HG03521 (cell line): Measurements from ENCODE around the gene MACROD2.
"Not testable (repeated sequence)": the region's sequence is repeated elsewhere in the genome, so short reads cannot be mapped to it uniquely, and the experiment has no call there.

ENCODE experiments used
- ATAC-seq: cut with Tn5 transposase; IDR thresholded peaks from one replicate; pipeline ENCODE4 v1.9.1; 2021; ENCODE audit warnings: mild to moderate bottlenecking, moderate library complexity; ENCODE audit not compliant: unreplicated experiment

Gene MACROD2

DNA sequence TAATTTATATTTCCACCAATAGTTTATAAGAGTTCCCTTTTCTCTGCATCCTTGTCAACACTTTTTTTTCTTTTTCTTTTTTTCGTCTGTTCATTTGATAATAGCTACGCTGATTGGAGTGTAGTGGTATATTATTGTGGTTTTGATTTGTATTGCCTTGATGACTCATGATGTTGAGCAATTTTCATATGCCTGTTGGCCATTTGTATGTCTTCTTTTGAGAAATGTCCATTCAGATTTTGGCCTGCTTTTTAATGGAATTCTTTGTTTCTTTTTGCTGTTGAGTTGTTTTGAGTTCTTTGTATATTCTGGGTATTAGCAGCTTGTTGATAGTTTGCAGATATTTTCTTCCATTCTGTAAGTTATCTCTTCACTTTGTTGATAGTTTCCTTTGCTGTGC is 1804.6 kb downstream of the MACROD2 start:
- no peak for ATAC-seq

DNA sequence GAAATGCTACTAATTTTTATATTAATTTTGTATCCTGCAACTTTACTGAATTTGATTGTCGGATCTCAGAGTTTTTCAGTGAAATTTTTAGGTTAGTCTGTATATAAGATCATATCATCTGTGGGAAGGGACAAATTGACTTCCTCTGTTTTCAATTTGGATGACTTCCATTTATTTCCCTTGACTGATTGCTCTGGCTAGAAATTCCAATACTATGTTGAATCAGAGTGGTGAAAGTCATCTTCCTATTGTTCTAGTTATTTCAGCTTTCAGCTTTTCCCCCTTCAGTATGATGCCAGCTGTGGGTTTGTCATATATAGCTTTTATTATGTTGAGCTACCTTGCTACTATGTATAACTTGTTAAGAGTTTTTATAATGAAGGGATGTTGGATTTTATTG is 1806.7 kb downstream of the MACROD2 start:
- no peak for ATAC-seq

DNA sequence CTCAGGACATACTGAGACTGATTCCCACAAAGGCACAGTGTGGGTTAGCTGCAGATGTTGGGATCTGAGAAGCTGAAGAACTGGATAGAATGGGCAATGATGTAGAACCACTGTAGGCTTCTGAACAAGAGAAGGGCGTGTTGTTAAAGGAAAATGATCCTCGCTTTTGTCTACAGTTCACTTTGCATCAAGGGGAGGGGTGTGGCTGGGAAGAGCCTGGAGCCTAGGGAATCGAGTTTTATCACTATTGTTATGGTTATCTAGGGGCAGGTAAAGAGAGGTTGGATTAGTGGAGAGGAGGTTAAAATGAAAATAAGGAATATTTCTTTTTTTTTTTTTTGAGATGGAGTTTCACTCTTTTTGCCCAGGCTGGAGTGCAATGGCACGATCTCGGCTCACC is 1809.8 kb downstream of the MACROD2 start:
- no peak for ATAC-seq

GRCh38 chr20:15806105-15806504 is 1810.8 kb downstream of the MACROD2 start:
- no peak for ATAC-seq

DNA sequence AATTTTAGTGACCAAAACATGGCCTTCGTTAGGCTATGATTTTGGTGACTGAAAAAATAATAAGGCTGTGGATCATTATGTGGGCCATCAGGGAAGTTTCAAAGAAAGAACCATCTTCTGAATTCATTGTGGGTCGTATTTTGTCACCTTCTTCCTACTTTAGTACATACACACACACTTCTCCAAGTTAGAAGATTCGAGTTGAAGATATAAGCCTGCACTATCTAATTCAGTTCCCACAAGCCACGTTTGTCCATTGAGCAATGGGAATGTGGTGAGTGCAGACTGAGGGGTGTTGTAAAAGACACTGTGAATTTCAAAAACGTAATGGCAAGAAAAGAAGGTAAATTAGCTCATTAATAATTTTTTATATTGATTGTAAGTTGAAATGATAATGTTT is 1812.0 kb downstream of the MACROD2 start:
- no peak for ATAC-seq

GRCh38 chr20:15807771-15808170 is 1812.5 kb downstream of the MACROD2 start:
- ATAC-seq: not testable (repeated sequence)

DNA sequence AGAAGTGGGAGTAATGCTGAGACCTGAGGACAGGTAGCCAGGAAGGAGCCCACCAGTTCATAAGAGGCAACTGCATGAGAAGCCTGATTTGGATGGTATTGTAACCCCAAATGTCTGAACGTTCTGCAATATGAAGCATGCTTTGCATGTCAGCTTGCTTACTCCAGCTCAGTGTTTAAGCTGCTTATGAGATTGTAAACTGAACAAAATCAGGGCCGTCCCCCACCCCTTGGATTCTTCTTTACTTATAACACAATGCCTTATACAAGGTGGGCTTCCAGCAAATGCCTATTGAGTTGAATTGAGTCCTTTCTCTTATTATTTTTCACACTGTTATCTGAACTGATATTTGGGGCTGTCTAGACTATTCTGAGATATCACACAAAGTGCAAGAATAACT is 1816.6 kb downstream of the MACROD2 start:
- no peak for ATAC-seq

GRCh38 chr20:15812696-15813095 is 1817.4 kb downstream of the MACROD2 start:
- no peak for ATAC-seq

- ATAC-seq: no peak
Measured at GRCh38 chr20:15814360-15814759, 1819.0 kb downstream of the MACROD2 start.

GRCh38 chr20:15814911-15815310 is 1819.6 kb downstream of the MACROD2 start:
- ATAC-seq: no peak

GRCh38 chr20:15817351-15817750 is 1822.0 kb downstream of the MACROD2 start:
- ATAC-seq: no peak

- ATAC-seq: no peak
Measured at GRCh38 chr20:15818651-15819071, 1823.3 kb downstream of the MACROD2 start.

- ATAC-seq: no peak
Measured at GRCh38 chr20:15823718-15824117, 1828.4 kb downstream of the MACROD2 start.

DNA sequence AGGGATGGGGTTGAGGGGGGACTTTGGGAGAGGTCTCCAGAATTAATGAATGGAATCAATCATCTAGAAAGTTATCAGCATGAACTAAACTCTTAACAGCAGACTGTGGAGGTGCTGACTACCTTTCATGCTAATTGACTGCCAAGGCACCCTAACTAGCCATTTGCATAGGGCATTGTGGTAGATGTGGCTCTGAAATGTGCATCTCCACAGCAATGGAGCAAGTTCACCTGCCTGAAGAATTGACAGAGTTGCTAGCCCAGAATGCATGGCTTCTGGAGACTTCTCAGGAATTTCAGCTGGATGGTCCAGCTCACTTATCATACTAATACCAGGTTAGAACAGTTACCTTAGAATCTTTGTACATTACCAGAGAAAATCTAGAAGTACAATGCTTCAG is 1832.3 kb downstream of the MACROD2 start:
- no peak for ATAC-seq

DNA sequence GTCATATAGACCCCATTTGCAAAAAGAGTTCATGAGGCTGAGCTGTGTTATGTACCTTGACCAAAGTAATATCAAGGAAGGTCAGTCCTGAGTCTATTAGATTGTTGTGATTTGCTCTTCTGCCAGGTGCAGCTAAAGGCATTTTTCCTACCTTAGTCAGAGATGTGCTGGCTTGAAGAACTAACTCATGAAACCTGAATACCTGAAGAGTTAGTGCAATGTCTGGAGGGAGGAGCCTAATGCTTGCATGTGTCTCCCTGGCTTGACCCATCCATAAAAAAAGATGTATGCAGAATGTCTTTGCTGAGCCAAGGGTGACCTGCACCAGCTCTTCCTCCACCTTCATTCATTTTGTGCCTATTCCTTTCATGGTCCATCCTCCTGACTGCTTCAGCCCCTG is 1835.9 kb downstream of the MACROD2 start:
- no peak for ATAC-seq

DNA sequence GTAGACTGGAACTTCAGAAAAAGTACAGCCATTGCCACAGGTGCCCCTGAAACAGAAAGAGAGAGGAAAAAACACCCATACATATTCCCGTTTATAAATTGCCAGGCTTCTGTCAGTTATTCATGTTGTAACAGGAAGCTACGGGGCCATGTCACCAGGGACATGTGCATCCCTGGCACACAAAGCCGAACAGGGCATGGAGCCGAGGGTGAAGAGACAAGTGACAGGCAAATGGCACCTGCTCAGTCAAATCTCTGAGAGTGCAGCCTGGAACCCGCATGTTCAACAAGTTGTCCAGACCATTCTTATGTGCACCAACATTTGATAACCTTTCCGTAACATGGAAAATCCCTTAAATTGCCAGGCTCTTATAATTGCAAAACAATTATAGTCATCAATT is 1837.2 kb downstream of the MACROD2 start:
- no peak for ATAC-seq

DNA sequence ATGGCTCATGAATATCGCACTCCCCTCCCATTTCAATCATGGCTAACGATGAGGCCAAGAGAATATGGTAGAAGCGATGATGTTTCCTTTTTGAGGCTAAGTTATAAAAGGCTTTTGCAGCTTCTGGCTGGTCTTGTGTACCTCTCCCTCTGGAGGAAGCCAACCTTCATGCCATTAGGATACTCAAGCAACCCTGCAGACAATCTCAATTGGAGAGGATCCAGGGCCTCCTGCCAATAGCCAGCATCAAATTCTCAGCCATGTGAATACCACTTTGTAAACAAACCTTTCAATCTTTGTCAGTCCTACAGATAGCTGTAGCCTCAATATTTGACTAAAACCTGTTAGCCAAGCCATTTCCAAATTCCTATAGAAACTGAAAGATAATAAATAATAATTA is 1839.5 kb downstream of the MACROD2 start:
- ATAC-seq: no peak

DNA sequence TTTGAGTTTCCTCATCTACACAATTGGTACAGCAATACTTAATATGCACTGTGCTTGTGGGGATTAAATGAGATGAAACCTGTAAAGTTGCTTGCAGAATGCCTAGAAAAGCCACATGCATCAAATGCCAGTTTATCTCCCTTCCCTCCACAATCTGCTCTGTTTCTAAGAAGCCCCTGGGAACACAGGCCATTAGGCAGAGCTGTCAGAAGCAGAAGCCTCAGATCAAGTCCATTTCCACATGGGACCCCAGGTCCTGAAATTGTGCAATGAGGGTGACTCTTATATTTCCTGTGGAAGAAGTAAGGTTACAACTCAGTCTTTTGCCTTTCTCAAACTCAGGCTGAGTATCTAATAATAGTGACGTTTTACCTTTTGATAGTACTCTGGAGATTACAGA is 1840.5 kb downstream of the MACROD2 start:
- no peak for ATAC-seq

DNA sequence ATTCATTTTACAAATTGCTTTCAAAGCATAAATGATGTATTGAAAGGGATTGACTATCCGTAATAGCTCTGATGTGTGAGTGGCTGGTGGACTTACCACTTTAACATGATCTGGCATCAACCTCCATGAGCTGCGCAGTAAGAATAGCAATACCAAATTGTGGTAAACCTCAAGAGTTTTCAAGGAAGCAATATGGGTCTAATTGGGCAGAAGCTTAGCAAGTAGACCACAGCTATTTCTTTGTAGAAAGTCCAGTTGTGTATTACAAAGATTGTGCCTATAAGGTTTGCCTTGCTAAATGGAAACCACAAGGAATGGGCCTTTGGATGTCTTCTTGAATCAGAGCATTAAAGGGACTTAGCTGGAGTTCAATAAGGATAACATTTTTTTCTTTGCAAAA is 1841.3 kb downstream of the MACROD2 start:
- no peak for ATAC-seq

DNA sequence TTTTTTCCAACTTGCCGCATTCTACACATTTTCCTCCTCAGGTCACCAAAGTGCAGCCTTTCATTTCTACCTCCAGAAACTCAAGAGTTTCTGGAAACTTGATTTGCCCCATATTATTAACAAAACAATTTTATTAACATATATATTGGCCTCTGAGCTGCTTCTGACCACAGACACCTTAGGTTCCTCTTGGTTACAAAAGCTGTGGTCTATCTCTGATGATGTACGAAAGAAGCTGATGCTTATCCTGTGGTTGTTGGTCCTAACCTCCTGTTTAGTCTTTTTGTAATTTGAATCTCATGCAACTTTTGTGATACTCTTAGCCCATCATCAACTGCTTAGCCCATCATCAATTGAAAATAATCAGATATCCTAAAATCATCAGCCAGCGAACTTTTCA is 1842.2 kb downstream of the MACROD2 start:
- ATAC-seq: no peak

GRCh38 chr20:15838466-15838865 is 1843.2 kb downstream of the MACROD2 start:
- ATAC-seq: no peak

DNA sequence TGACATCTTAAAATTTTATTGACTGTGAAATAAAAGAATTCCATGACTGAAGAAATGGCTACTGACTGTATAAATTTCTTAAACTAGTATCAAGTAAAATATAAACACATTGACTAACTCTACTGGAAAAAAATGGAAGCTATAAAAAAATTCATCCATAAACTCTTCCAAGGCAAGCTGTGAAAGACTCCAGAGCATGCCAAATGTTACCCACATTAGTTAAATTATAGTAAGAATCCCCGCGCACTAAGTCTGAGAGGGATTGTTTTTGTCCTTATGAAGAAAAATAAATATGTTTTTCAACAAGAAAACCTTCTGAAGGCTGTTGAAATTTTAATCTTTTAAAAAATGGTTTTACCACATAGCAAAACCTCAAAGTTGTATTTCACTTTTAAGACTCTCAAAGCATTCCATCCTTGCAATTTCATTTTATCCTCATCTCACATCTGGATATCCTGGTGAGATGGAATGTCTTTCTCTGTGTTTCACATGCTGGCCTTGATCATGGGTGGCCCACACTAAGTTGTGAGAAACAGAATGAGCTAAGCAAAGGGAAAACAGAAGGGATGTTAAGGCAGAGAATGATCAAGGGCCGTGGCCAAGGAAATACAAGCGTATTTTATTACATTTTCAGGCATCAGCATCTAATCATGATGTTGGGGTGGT is 1845.5 kb downstream of the MACROD2 start:
- no peak for ATAC-seq

GRCh38 chr20:15842872-15843271 is 1847.6 kb downstream of the MACROD2 start:
- ATAC-seq: no peak
